HG02884 (cell line): ENCODE data around the gene PLRG1.

Experiments used
- ATAC-seq: cut with Tn5 transposase; IDR thresholded peaks from one replicate; pipeline ENCODE4 v1.9.1; 2021; ENCODE audit warnings: mild to moderate bottlenecking, moderate library complexity; ENCODE audit not compliant: unreplicated experiment

PLRG1 gene

GRCh38 chr4:154574311-154574710 is 24.1 kb upstream of the PLRG1 start:
- ATAC-seq = no peak

DNA sequence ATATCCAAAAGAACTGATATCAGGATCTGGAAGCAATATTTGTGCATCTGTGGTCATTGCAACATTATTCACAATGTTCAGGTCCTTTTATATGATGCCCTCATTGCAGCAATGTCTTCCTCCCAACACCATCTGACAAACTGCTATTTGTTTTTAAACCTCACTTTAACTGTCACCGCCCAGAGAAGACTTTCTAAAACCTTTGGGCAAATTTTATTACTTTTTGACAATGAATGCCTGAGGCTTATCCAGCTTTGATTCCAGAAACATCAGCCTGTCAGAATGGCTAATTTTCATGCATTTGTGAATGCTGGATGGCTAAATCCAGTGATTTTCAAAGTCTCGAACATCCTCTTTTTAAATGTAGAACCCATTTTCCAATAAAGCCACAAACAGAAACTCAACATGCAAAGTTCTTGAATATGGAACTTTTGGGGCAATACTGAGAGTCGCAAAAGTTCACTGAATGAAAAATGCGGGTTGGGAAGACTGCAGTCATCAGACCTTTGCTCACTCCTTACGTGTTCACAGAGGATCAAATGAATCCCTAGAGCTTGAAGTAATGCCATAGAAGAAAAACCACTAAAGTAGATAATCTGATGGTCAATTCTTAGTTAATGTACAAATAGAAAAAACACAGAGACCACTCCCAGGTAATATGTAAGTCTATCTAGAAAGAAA is 23.1 kb upstream of the PLRG1 start:
- no peak for ATAC-seq

DNA sequence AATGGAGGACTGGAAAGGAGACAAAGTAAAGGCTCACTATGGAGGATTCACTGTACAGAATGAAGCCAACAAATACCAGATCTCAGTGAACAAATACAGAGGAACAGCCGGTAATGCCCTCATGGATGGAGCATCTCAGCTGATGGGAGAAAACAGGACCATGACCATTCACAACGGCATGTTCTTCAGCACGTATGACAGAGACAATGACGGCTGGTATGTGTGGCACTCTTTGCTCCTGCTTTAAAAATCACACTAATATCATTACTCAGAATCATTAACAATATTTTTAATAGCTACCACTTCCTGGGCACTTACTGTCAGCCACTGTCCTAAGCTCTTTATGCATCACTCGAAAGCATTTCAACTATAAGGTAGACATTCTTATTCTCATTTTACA is 19.4 kb upstream of the PLRG1 start:
- ATAC-seq = no peak

DNA sequence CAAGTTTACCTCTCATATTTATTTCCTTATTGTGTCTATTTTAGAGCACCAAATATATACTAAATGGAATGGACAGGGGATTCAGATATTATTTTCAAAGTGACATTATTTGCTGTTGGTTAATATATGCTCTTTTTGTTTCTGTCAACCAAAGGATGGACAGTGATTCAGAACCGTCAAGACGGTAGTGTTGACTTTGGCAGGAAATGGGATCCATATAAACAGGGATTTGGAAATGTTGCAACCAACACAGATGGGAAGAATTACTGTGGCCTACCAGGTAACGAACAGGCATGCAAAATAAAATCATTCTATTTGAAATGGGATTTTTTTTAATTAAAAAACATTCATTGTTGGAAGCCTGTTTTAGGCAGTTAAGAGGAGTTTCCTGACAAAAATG is 18.8 kb upstream of the PLRG1 start:
- no peak for ATAC-seq

DNA sequence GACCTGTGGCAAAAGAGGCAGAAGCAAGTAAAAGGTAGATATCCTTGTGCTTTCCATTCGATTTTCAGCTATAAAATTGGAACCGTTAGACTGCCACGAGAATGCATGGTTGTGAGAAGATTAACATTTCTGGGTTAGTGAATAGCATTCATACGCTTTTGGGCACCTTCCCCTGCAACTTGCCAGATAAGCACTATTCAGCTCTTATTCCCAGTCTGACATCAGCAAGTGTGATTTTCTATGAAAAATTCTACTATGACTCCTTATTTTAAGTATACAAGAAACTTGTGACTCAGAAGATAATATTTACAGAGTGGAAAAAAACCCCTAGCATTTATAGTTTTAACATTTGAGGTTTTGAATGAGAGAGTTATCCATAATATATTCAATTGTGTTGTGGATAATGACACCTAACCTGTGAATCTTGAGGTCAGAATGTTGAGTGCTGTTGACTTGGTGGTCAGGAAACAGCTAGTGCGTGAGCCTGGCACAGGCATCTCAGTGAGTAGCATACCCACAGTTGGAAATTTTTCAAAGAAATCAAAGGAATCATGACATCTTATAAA is 16.5 kb upstream of the PLRG1 start:
- no peak for ATAC-seq

GRCh38 chr4:154565704-154566103 is 15.5 kb upstream of the PLRG1 start:
- ATAC-seq = no peak

DNA sequence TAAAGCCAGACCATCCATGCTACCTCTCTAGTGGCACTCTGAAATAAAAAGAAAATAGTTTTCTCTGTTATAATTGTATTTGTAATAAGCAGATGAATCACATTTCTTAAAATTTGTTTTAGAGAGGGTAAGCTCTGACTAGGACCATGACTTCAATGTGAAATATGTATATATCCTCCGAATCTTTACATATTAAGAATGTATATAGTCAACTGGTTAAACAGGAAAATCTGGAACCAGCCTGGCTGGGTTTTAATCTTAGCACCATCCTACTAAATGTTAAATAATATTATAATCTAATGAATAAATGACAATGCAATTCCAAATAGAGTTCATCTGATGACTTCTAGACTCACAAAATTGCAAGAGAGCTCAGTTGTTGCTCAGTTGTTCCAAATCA is 14.1 kb upstream of the PLRG1 start:
- no peak for ATAC-seq

DNA sequence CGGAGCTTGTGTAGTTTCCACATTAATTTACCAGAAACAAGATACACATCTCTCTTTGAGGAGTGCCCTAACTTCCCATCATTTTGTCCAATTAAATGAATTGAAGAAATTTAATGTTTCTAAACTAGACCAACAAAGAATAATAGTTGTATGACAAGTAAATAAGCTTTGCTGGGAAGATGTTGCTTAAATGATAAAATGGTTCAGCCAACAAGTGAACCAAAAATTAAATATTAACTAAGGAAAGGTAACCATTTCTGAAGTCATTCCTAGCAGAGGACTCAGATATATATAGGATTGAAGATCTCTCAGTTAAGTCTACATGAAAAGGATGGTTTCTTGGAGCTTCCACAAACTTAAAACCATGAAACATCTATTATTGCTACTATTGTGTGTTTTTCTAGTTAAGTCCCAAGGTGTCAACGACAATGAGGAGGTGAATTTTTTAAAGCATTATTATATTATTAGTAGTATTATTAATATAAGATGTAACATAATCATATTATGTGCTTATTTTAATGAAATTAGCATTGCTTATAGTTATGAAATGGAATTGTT is 12.6 kb upstream of the PLRG1 start, which contains the start of gene FGB:
Gene FGB, plus strand, starts transcription at position 315 of the 558 bp plus-strand sequence. Its CDS starts 8 bp downstream, at position 323.
- ATAC-seq = no peak

DNA sequence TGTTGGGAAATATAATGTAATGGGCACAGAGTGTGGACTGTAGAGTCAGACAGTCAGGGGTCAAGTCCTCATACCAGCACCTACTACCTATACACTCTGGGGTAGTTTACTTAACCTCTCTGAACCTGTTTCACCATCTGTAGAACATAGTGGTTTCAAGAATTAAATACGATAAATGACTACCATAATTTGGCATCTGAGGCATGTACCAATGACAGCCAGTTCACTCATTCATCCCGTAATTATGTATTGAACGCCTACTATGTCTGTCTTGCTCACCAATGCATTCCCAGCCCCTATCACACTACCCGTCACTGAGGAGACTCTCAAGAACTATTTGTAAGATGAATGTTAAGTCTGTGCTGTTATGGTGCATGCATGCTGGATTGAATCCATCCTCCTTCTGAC is 10.6 kb upstream of the PLRG1 start:
- ATAC-seq = no peak

DNA sequence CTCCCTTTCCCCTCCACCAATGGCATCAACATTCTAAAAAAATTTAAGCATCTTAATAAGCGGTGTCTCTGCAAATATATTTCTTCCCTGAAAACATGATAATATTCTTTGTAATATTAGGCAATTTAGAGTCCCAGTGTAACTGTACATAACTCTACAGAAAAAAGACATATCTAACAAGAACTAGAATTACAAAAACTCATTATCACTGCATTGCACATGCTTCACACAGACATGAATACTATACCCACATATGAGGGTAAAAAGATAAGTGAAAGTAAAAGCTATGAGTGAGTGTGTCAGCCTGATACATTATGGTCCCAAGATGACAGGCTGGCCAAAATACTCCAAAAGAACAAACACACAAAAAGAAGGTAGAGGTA is 10.2 kb upstream of the PLRG1 start:
- no peak for ATAC-seq

DNA sequence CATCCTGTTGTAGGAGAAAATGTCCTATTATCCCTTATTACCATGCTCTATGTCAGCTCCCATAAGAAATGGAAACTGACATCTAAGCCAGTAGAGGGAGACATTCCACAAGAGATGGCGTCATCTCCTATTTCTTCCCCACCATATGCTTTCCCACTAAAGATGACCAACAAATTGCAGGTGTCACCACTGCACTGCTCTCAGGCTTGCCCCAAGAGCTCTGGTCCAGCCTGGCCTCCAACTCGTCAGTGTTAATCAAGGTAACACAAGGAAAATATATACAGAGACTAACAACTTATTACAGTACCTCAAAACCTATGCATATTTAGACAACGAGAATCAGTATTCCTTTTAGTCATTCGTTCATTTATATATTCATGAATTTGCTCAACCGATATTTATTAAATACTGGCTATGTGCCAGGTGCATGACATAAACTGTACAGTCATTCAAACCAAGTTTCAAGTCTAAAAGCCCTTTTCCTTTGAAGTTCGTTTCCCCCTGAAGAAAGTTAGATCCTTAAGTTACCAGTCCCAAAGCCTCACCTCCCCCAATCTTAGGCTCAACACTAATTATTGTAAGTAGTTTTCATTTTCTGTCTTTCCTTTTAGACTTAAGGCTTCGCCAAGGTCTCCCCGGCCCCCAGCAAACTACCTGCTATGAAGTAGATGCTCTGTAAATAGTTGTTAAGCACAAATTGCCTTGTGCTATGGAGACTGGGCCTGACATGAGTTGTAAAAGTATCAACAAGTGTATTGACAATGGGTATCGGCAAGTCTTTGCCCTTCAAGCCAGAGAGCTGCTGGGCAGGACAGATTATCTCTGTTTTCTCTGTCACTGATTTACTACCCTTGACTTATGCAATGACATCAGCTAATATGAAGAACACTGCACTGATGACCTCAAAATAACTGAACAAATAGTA is 9.6 kb upstream of the PLRG1 start:
- ATAC-seq = peak; percentile 86

DNA sequence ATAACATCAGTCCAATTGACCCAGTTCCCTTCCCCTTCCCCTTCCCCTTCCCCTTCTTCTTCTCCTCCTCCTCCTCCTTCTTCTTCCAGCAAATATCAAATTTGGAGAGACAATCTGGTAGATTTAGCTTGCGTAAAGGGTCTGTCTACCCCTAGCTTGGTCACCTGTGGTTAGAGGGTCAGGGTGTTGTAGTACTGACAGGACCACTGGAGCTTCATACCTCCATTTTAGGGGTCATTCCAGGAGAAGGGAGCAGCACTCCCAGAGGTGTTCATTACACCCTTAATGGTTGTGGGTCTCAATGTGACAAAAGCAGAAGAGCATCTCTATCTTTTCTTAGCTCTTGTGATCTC is 8.9 kb upstream of the PLRG1 start:
- ATAC-seq = peak; percentile 26

- ATAC-seq = peak; percentile 50
Observed at GRCh38 chr4:154551872-154552686, 1.9 kb upstream of the PLRG1 start.

DNA sequence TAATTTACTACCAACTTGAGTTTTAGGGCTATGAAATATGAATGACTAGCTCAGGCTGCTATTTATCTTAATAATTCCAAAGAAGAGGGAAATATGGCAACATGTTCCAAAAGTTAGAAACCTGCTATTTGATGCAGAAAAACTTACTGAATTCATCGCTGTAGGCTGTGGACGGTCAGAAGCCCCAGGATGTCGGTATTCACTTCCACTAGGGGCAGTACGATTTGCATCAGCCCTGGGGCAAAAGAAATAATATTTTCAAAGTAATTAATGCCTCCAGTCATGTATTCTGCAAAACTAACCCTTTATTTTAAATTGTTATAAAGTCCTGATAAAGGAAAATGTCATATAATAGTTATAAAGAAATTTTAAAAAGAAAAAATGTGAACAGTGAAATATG is 4.5 kb downstream of the PLRG1 start:
- ATAC-seq = no peak

DNA sequence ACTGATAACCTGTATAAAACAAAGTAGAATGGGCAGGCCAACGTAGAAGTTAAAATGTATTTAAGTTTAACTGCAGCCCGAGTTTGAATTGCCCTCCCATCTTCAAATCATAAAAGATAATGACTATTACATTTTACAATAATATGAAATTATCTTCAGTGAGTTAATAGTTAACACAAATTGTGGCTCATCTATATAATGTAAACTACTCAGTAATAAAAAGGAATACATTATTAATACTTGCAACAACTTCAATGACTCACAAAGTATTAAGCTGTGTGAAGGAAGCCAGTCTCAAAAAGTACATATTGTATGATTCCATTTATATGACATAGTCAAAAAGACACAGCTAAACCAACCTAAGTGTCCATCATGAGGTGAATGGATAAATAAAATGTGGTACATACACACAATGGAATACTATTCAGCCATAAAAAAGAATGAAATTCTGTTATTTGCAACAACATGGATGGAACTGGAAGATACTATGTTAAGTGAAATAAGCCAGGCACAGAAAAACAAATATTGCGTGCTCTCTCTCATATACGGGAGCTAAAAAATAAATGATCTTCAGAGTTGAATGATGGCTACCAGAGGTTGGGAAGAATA is 7.8 kb downstream of the PLRG1 start:
- no peak for ATAC-seq

DNA sequence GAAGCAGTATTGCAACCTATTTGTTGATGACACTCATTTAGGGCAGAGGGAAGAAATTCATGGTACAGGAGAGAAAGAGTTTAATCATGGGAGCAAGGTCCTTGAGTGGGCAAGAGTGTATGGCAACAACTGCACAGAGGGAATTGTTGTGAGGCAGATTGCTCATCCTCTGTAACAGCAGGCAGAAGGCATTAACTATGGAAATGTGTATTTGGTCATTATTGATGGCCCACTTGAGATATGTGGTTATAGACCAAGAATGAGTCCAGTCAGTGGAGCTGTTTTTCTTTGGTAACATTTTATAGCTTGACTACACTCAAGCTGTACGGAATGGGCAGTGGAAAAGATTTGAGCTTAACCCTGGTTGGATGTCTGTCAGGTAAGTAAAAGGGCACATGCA is 15.9 kb downstream of the PLRG1 start:
- no peak for ATAC-seq

GRCh38 chr4:154529728-154530519 is 20.3 kb downstream of the PLRG1 start:
- no peak for ATAC-seq

DNA sequence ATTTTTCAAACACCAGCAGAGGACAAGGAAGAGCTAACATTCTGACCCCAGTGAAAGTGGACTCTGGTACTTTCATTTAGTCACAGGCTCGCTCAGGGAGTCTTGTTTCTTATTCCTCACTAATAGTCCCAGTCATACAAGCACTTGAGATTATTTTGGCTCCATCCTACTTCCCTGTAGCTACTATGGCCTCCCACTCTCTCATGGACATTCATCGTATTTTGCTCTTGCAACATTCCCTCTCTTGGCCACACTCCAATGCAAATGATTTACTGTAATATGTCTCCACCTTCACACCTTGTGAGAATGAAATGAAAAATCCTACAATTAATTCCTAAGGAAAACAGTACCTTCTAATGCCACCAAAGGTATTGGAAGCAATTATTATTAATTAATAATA is 21.3 kb downstream of the PLRG1 start:
- ATAC-seq = no peak

DNA sequence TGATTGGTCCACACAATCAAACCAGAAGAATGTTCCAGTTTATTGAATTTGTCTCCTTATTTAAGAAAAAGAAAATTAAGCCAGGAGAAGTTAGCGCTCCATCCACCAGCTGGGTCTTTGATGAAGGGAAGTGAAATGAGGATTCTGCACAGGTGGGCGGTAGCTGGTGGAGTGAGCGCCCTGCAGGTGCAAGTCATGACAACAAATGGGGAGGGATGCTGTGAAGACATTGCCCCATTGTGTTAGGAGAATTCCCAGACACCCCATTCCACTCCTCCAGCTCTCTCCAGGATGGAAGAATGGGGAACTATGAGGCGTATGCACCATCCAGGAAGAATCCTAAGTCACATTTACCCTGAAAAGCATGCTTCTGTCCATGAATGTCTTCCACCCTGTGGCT is 22.9 kb downstream of the PLRG1 start:
- no peak for ATAC-seq

GRCh38 chr4:154526151-154526550 is 24.0 kb downstream of the PLRG1 start:
- ATAC-seq = no peak
